ENCODE results near the gene PDZRN3. TPM values are rescaled to one million over a fixed set of nuclear protein-coding genes. Genes with fewer than 3 reads are reported as not detected.

PDZRN3 gene
- polyA plus RNA-seq, 1 of the 3 experiments (the other 2 are of a cell fraction), result 10.3 TPM

- 85% methylated on average over 3 of the region's 3 CpGs for WGBS (ENCODE audit: low lambda C conversion rate)
- peak overlapping the region; percentile 57; the same call in 1 of the 2 replicates for H3K9ac ChIP-seq
- peak overlapping the region; percentile 88 to 95 for H3K27ac ChIP-seq (ENCODE audit: low read depth in 2 of 2, low read length in 1 of 2)
- H3K79me2 ChIP-seq (ENCODE audit: insufficient read depth), result peaks cover 75% of the 10 kb centered on the region
- peaks cover 0 to 10% of the 10 kb centered on the region in 2 experiments for H3K36me3 ChIP-seq (replicated peaks in 1 of 2; ENCODE audit: control insufficient read depth in 1 of 2, insufficient read depth in 2 of 2, low read length in 1 of 2)
- peak overlapping the region; percentile 82; the same call in 1 of the 2 replicates for H3K4me2 ChIP-seq
- peaks cover 17 to 34% of the 10 kb centered on the region in 2 experiments for H3K4me1 ChIP-seq (ENCODE audit: control insufficient read depth in 1 of 2, insufficient read depth in 2 of 2, low read depth in 1 of 2, low read length in 1 of 2)
- no peaks in the 10 kb centered on the region for H3K9me2 ChIP-seq
- TF ChIP-seq ELF1 (IDR thresholded peaks at IDR 0.05) (no peak), CHD2 (IDR thresholded peaks at IDR 0.05; ENCODE audit: low read length, partially characterized antibody) (no peak), POLR2AphosphoS5 (IDR thresholded peaks at IDR 0.05; ENCODE audit: low read depth, low read length) (no peak), RXRA (IDR thresholded peaks at IDR 0.05; ENCODE audit: borderline replicate concordance, low read depth) (no peak), MXI1 (IDR thresholded peaks at IDR 0.05; ENCODE audit: low read depth, low read length) (no peak), GATA2 (CRISPR knock-in tag; IDR thresholded peaks at IDR 0.05) (no peak), RAD21 (IDR thresholded peaks at IDR 0.05; ENCODE audit: low read length) (no peak), RFX5 (IDR thresholded peaks at IDR 0.05; ENCODE audit: low read length) (no peak), NFIC (IDR thresholded peaks at IDR 0.05; ENCODE audit: borderline replicate concordance) (no peak), RCOR1 (IDR thresholded peaks at IDR 0.05; ENCODE audit: low read length) (no peak), SMC3 (IDR thresholded peaks at IDR 0.05; ENCODE audit: low read depth, low read length) (no peak), MAX (IDR thresholded peaks at IDR 0.05; ENCODE audit: low read depth) (no peak), MEF2A (IDR thresholded peaks at IDR 0.05; ENCODE audit: borderline replicate concordance, low read depth) (no peak), JUND (IDR thresholded peaks at IDR 0.05) (no peak), FOXJ3 (CRISPR knock-in tag; IDR thresholded peaks at IDR 0.05) (no peak), YY1 (IDR thresholded peaks at IDR 0.05; ENCODE audit: low read depth) (no peak)
- TF ChIP-seq, protein P1, sequence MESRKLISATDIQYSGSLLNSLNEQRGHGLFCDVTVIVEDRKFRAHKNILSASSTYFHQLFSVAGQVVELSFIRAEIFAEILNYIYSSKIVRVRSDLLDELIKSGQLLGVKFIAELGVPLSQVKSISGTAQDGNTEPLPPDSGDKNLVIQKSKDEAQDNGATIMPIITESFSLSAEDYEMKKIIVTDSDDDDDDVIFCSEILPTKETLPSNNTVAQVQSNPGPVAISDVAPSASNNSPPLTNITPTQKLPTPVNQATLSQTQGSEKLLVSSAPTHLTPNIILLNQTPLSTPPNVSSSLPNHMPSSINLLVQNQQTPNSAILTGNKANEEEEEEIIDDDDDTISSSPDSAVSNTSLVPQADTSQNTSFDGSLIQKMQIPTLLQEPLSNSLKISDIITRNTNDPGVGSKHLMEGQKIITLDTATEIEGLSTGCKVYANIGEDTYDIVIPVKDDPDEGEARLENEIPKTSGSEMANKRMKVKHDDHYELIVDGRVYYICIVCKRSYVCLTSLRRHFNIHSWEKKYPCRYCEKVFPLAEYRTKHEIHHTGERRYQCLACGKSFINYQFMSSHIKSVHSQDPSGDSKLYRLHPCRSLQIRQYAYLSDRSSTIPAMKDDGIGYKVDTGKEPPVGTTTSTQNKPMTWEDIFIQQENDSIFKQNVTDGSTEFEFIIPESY (IDR thresholded peaks at IDR 0.05; ENCODE audit: borderline replicate concordance, low read depth), result no peak
- TF ChIP-seq, protein P2, sequence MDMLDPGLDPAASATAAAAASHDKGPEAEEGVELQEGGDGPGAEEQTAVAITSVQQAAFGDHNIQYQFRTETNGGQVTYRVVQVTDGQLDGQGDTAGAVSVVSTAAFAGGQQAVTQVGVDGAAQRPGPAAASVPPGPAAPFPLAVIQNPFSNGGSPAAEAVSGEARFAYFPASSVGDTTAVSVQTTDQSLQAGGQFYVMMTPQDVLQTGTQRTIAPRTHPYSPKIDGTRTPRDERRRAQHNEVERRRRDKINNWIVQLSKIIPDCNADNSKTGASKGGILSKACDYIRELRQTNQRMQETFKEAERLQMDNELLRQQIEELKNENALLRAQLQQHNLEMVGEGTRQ (IDR thresholded peaks at IDR 0.05; ENCODE audit: borderline replicate concordance, low read depth, low read length), result no peak
- POLR2A ChIA-PET, result no interaction called here
- no peak for DNase-seq
- H3F3A ChIP-seq (replicated peaks; ENCODE audit: insufficient read depth), result peaks cover 41% of the 10 kb centered on the region
- peak overlapping the region; percentile 71; the same call in 1 of the 2 replicates for H2AFZ ChIP-seq (ENCODE audit: low read depth)
- CTCF ChIA-PET, result interaction anchor here (1.1 to 2.1 kb wide), 4 partner anchors 40 to 448 kb away, joined by 3 to 6 read pairs (median 4); no protein-coding TSS in a partner anchor
- H4K20me1 ChIP-seq (ENCODE audit: insufficient read depth), result no peaks in the 10 kb centered on the region
- H3K27me3 ChIP-seq (ENCODE audit: insufficient read depth), result no peaks in the 10 kb centered on the region
- no peaks in the 10 kb centered on the region for H3K9me3 ChIP-seq
- no peak overlapping the region for H3K4me3 ChIP-seq (ENCODE audit: low read depth in 2 of 2, low read length in 1 of 2)
These were observed 76.3 kb downstream of the PDZRN3 start for GRCh38 chr3:73548436-73548835.

Data from SK-N-SH (cell line).